Endometrium (tissue), 2 donors: ENCODE results near the gene ANKRD10.

Source experiments
- FAIRE-seq: peaks from 2 replicates; lab custom pipeline; 2012; peaks lifted over from hg19 to GRCh38; lab: Jason Lieb, UNC
- donor health status: control.
- donor health status: control.

ANKRD10 gene

DNA sequence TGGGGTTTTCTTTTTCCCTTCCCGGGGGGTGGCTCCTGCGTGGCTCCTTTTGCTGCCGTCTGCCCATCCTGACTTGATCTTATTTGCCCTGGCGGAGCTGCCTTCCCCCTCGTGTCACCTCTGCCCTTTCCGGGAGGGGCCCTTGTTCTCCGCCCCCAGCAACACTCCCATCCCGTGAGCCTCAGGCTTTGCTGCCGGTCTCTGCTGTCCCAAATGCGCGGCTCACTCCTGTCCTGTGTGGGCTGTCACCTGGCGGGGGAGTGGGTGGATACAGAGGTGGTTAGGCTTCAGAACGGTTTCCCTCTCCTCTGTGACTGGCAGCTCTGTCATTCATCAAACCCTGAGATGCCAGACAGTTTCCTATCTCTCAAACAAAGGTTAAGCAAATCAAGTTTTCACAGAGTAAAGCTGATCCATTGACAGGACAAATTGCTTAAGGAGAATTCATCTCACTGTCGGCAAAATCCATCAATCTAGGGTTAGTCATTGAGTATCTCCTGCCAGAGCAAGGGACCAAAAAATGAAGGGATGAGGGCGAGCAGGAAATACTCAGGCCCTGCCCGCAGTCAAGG is 84.0 kb downstream of the ANKRD10 start:
- FAIRE-seq: no peak

DNA sequence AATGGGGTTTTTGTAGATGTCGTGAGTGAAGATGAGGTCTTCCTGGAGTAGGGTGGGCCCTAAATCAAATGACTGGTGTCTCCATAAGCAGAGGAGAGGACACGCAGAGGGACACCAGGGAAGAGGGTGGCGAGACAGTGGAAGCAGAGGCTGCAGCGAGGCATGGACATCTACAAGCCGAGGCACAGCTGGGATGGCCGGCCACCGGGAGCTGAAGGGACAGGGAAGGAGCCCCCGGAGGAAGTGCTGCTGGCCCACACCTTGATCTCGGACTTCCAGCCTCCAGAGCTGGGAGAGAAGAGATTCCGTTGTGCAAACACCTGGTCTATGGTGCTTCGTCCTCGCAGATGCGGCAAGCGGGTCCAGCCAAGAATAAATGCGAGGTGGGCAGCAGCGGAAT is 84.5 kb downstream of the ANKRD10 start:
- no peak for FAIRE-seq

- no peak for FAIRE-seq
Observed at GRCh38 chr13:110829486-110829885, 85.4 kb downstream of the ANKRD10 start.

DNA sequence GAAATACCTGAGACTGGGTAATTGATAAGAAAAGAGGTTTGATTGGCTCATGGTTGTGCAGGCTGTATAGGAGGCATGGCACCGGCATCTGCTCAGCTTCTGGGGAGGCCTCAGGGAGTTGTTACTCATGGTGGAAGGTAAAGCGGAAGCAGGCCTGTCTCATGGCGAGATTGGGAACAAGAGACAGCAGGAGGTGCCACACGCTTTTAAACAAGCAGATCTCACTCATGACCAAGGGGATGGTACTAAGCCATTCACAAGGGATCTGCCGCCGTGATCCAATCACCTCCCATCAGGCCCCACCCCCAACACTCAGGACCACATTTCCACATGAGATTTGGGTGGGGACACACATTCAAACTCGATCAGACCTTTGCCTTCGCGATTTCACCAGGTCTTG is 86.2 kb downstream of the ANKRD10 start:
- no peak for FAIRE-seq
